ACC112 (cell line): ENCODE data around the gene BTLA.

Experiments
- H2AFZ ChIP-seq: fragments of 200-600 bp; sonication (generic); one replicate; pipeline ENCODE4 v1.6.0; 2017; ENCODE audit warnings: antibody characterized with exemption, low read length; ENCODE audit not compliant: unreplicated experiment
- H3K27ac ChIP-seq: fragments of 200-600 bp; sonication (generic); 2 replicates; pipeline ENCODE4 v1.5.1; 2014; ENCODE audit warnings: low read depth, mild to moderate bottlenecking, antibody characterized with exemption, low read length, moderate library complexity
- H3K27me3 ChIP-seq: fragments of 200-600 bp; sonication (generic); 2 replicates; pipeline ENCODE4 v1.6.1; 2014; ENCODE audit warnings: mild to moderate bottlenecking, antibody characterized with exemption, low read length, moderate library complexity, mixed read lengths; ENCODE audit not compliant: insufficient read depth
- H3K36me3 ChIP-seq: fragments of 200-600 bp; sonication (generic); 2 replicates; pipeline ENCODE4 v1.6.1; 2016; ENCODE audit warnings: mild to moderate bottlenecking, antibody characterized with exemption, low read length, moderate library complexity, mixed read lengths; ENCODE audit not compliant: insufficient read depth
- H3K4me1 ChIP-seq: fragments of 200-600 bp; sonication (generic); one replicate; pipeline ENCODE4 v1.6.1; 2016; ENCODE audit warnings: low read length, mixed read lengths; ENCODE audit not compliant: insufficient read depth, unreplicated experiment, control insufficient read depth
- H3K4me3 ChIP-seq: fragments of 200-600 bp; sonication (generic); 2 replicates; pipeline ENCODE4 v1.5.1; 2014; ENCODE audit warnings: mild to moderate bottlenecking, low read depth, low read length
- H3K79me2 ChIP-seq: fragments of 200-600 bp; sonication (generic); one replicate; pipeline ENCODE4 v1.6.0; 2016; ENCODE audit warnings: low read length; ENCODE audit not compliant: control insufficient read depth, unreplicated experiment, insufficient read depth

BTLA gene

DNA sequence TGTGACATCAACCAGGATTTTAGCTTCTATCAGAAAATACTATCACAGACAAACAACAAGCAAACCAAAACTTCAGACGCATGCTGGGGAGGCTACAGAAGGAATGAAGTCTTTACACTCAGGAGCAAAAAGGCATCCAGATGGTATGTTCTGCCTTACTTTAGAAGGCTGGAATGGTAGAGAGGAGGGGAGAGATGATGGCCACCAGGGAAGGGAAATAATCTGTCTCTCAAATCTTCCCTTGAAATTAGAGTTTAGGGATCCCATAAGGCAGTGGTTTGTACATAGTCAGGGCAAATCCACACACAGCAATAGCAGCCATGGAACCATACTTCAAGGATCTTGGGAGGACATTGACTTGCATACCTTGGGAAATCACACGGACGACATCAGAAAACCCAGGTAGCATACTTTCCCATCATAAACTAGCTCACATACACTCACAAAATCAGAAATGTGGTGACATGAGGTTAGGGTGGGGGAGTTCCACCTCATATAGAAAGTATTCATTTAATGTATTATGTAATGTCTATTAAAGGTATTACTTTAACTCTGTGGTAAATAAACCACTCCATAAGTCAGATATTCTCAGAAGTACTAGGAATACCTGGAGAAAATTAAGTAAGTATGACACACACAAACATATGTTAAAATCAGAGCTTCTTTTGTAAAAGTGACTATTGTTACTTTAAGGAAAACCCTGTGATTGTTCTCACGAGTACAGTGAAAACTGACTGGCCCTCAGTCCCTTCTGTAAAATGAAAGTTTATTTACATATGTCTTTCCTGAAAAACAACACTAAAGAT lies 9.4 kb downstream of the BTLA start:
- no peaks in the 10 kb centered on the region for H3K4me1 ChIP-seq
- no peaks in the 10 kb centered on the region for H3K36me3 ChIP-seq
- H3K79me2 ChIP-seq = no peaks in the 10 kb centered on the region
- H3K4me3 ChIP-seq = no peak overlapping the region
- H2AFZ ChIP-seq = no peak overlapping the region
- H3K27me3 ChIP-seq = no peaks in the 10 kb centered on the region
- H3K27ac ChIP-seq = no peak overlapping the region

DNA sequence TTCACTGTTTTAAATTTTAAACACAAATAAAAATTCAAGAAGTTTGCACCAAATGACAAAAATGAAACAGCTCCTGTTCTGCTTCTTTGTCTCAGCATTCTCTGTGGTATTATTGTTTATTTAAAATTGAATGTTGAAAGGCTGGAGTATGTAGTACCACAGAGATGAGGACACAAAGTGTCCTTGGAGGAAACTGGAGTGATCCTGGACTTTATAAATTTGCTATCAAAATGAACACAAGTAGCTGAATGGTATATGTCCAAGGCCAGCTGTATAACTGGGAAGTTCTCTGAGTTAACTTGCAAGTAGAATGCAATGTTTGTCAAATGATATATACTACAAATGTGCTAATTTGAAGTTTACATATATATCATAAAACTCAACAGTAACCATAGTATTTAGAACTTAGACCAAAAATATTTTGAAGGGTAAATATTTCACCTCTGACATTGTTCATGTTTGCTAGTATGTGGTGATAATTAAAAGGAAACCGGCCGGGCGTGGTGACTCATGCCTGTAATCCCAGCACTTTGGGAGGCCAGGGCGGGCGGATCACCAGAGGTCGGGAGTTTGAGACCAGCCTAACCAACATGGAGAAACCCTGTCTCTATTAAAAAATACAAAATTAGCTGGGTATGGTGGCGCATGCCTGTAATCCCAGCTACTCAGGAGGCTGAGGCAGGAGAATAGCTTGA lies 12.3 kb downstream of the BTLA start:
- Histone ChIP-seq H3K27me3 (no peaks in the 10 kb centered on the region), H3K36me3 (no peaks in the 10 kb centered on the region), H3K4me1 (no peaks in the 10 kb centered on the region), H3K4me3 (no peak overlapping the region), H2AFZ (no peak overlapping the region), H3K27ac (no peak overlapping the region), H3K79me2 (no peaks in the 10 kb centered on the region)

DNA sequence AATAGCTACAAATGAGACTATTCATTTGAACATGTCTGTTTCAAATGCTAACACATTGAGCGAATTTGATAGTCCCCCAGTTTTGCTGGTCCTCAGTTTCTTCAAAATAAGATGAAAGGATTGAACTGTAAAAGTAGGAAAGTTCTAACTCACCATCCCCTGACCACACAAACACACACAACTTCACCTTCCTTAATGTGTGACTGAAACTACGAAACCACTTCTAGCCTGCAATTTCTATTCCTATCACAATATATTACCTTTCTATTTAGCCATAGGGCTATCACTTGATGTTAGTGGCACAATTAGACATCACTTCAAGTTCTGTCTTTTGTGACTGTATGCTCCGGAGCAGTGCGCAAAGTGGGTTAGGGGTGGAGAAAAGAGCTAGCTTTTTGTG lies 14.9 kb downstream of the BTLA start:
- H3K27ac ChIP-seq = no peak overlapping the region

DNA sequence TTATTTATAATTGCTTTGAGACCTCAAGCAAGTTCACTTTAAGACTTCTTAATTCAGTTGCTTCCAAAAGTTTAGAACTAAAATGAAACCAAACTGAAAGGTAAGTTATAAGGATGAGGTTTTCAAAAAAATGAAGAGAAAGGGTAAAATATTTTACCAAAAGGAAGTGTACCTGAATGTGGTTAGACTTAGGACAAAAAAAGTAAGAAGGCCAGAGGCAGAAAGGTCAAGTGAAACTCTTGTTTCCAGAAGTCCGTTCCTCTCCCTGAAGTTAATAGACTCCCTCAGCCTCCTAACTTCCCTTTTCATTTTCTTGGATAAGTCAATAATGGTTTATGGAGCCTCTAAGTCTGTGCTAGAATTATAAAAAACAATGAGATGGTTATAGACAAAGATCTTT lies 16.6 kb downstream of the BTLA start:
- H3K79me2 ChIP-seq = no peaks in the 10 kb centered on the region
- no peak overlapping the region for H3K4me3 ChIP-seq
- H3K4me1 ChIP-seq = no peaks in the 10 kb centered on the region
- H3K27ac ChIP-seq = no peak overlapping the region
- no peak overlapping the region for H2AFZ ChIP-seq
- H3K27me3 ChIP-seq = no peaks in the 10 kb centered on the region
- no peaks in the 10 kb centered on the region for H3K36me3 ChIP-seq

More for the DNA sequence above, 14.9 kb downstream of the BTLA start:
- H3K27me3 ChIP-seq = no peaks in the 10 kb centered on the region
- no peak overlapping the region for H2AFZ ChIP-seq
- H3K4me1 ChIP-seq = no peaks in the 10 kb centered on the region
- H3K36me3 ChIP-seq = no peaks in the 10 kb centered on the region
- H3K4me3 ChIP-seq = no peak overlapping the region
- no peaks in the 10 kb centered on the region for H3K79me2 ChIP-seq

DNA sequence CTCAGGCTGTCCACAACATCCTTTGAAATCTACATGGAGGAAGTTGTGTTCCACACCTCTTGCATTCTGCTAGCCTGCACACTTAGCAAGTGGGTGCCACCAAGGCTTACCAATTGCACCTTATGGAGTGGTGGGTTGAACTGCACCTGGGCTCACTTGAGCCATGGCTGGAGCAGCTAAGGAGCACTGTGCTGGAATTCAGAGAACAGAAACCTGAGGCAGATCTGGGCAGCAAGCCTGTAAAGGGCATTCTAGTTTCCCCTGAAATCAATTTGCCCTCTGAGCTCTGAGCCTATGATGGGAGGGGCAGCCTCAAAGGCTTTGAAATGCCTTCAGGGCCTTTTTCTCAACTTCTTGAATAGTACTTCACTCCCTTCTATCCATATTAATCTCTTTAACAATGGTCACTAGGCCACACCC lies 18.0 kb downstream of the BTLA start:
- H3K4me1 ChIP-seq = no peaks in the 10 kb centered on the region
- no peaks in the 10 kb centered on the region for H3K36me3 ChIP-seq
- H3K27ac ChIP-seq = no peak overlapping the region
- no peaks in the 10 kb centered on the region for H3K27me3 ChIP-seq
- no peak overlapping the region for H3K4me3 ChIP-seq
- no peak overlapping the region for H2AFZ ChIP-seq
- no peaks in the 10 kb centered on the region for H3K79me2 ChIP-seq

DNA sequence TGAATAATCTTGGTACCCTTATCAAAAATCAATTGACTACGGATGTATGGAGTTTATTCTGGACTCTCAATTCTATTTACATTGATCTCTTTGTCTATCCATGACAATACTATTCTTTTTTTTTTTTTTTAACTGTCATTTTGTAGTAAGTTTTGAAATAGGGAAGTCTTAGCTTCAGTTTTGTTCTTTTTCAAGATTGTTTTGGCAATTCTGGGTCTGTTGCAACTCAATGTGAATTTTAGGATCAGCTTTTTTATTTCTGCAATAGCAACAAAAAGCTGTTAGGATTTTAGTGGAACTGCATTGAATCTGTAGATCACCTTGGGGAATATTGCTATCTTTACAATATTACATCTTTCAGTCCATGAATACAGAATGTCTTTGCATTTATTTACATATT lies 21.4 kb downstream of the BTLA start:
- Histone ChIP-seq H3K4me1 (no peaks in the 10 kb centered on the region), H3K27me3 (no peaks in the 10 kb centered on the region), H3K4me3 (no peak overlapping the region), H3K27ac (no peak overlapping the region), H3K36me3 (no peaks in the 10 kb centered on the region), H3K79me2 (no peaks in the 10 kb centered on the region), H2AFZ (no peak overlapping the region)

DNA sequence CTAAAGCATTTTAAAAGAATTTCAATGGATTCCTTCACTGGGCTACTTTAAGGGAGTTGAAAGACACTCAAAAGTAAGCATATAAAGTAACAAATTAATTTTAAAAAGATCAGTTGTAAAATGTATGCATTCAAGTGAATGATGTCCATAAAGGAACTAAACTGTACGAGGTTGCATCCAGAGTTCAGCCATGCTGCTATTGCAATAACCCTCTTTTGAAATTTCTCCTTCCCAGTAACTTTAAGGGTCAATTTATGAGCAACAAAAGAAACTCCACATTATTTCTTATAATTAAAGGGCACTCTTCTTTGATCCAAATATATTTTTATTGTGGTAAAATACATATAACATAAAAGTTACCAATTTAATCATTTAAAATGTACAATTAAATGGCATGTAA lies 22.9 kb downstream of the BTLA start:
- H3K4me1 ChIP-seq = no peaks in the 10 kb centered on the region
- H3K36me3 ChIP-seq = no peaks in the 10 kb centered on the region
- H3K27ac ChIP-seq = no peak overlapping the region
- H2AFZ ChIP-seq = no peak overlapping the region
- no peak overlapping the region for H3K4me3 ChIP-seq
- H3K79me2 ChIP-seq = no peaks in the 10 kb centered on the region
- H3K27me3 ChIP-seq = no peaks in the 10 kb centered on the region

DNA sequence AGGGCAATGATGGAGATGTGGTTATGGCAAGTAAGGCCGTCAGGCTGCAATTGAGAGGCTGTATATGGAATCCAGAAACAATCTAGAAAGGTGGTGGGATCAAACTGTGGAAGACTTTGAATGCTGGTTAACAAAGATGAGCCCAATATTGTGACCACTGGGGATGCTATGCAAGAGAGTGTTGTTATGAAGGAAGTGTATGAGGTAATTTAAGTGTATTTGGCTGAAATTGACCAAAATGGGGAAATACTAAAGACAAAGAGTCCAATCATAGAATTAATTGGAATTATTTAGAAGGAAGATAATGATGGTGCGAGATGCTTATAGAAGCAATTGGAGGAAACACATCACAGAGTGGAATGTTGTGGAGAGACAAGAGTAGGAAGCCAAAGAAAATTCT lies 24.5 kb downstream of the BTLA start:
- no peaks in the 10 kb centered on the region for H3K4me1 ChIP-seq
- H3K36me3 ChIP-seq = no peaks in the 10 kb centered on the region
- no peak overlapping the region for H3K4me3 ChIP-seq
- no peak overlapping the region for H2AFZ ChIP-seq
- no peak overlapping the region for H3K27ac ChIP-seq
- no peaks in the 10 kb centered on the region for H3K79me2 ChIP-seq
- H3K27me3 ChIP-seq = no peaks in the 10 kb centered on the region

DNA sequence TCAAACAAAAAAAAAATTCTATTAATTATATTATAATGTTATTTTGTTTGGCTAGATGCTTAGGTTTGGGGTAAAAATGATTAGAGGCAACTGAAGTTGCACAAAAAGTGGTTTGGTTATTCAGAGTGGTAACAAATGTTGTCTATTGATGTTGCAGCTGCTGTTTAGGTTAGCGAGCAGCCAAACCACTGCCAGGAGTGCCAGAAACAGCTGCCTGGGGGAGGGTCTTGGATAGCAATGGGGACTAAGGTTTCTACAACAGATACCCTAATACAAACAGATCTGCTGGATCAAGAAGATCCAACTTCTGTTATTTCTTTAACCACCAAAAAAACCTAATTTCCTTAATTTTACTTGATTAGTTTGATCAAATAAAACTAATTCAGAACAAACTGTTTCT lies 26.6 kb downstream of the BTLA start:
- H2AFZ ChIP-seq = no peak overlapping the region
- H3K79me2 ChIP-seq = no peaks in the 10 kb centered on the region
- H3K4me1 ChIP-seq = no peaks in the 10 kb centered on the region
- H3K27ac ChIP-seq = no peak overlapping the region
- no peaks in the 10 kb centered on the region for H3K36me3 ChIP-seq
- no peak overlapping the region for H3K4me3 ChIP-seq
- H3K27me3 ChIP-seq = no peaks in the 10 kb centered on the region

DNA sequence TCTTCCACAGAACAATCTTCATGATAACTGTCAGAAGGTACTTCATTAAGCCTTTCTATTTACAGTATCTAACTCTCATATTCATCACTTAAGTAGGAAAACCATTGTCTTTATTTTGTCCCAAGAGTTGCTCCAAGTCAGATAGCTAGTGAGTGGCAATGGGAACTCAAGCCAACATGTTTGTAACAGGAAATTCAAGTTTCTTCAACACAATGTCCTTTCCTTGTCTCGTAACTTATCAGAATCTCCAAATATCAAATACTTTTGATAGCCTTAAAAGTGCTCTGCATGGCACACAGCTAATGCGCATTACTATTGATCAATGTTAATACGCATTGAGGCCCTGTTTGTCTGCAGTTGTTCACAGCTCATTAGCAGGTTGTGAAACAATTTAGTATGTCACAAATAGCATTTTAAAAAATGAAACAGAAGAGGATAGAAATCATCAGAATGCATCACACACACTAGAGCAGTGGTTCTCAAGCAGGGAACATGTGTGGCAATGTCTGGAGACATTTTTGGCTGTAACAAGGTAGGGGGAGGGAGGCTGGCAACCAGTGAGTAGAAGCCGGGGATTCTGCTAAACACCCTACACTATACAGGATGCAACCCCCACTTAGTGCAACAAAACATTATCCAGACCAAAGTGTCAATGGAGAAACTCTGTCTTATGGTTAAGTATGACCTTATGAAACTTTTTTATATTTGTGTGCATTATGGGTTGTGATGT lies 27.5 kb downstream of the BTLA start:
- Histone ChIP-seq H3K79me2 (no peaks in the 10 kb centered on the region), H2AFZ (no peak overlapping the region), H3K27ac (no peak overlapping the region), H3K27me3 (no peaks in the 10 kb centered on the region), H3K4me3 (no peak overlapping the region), H3K4me1 (no peaks in the 10 kb centered on the region), H3K36me3 (no peaks in the 10 kb centered on the region)
